GM13977 (cell line): ENCODE measurements around the gene ARHGAP10.

Source experiments
- DNase-seq: peaks from one replicate; pipeline ENCODE4 v3.0.0; 2012; ENCODE audit warnings: low spot score
- in situ Hi-C: fragments of 300-500 bp; cut with MboI; formaldehyde crosslinking; loops from one replicate; pipeline ENCODE4 v1.12.0; 2022; ENCODE audit warnings: low sequenced_read_pairs, low pct_unique_long_range_greater_than_20kb, mixed read lengths, inconsistent platforms; ENCODE audit not compliant: unreplicated experiment
- TF ChIP-seq, protein P1 (sequence below): IDR thresholded peaks from 2 replicates; pipeline ENCODE4 v1.5.1; 2012; ENCODE audit warnings: mild to moderate bottlenecking, control low read depth; ENCODE audit not compliant: insufficient read depth; ENCODE audit errors: extremely low read depth, missing control alignments

ARHGAP10 gene

DNA sequence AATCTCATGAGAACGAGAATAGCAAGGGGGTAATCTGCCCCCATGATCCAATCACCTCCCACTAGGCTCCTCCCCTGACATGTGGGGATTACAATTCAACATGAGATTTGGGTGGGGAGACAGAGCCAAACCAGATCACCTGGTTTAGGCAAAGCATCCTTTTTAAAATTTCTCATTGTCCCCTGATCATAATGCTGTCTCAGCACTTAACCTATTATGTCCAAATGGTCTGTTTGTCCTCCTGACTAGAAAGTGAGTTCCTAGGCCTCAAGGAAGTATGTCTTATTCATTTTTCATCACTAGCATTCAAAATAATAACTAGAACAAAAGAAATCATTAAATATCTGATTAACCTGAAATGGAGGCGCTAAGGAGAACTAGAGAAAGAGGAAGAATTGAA is 40.1 kb upstream of the ARHGAP10 start:
- DNase-seq = no peak
- in situ Hi-C loops = no loop called here
- TF ChIP-seq, protein P1, sequence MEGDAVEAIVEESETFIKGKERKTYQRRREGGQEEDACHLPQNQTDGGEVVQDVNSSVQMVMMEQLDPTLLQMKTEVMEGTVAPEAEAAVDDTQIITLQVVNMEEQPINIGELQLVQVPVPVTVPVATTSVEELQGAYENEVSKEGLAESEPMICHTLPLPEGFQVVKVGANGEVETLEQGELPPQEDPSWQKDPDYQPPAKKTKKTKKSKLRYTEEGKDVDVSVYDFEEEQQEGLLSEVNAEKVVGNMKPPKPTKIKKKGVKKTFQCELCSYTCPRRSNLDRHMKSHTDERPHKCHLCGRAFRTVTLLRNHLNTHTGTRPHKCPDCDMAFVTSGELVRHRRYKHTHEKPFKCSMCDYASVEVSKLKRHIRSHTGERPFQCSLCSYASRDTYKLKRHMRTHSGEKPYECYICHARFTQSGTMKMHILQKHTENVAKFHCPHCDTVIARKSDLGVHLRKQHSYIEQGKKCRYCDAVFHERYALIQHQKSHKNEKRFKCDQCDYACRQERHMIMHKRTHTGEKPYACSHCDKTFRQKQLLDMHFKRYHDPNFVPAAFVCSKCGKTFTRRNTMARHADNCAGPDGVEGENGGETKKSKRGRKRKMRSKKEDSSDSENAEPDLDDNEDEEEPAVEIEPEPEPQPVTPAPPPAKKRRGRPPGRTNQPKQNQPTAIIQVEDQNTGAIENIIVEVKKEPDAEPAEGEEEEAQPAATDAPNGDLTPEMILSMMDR = no peak

DNA sequence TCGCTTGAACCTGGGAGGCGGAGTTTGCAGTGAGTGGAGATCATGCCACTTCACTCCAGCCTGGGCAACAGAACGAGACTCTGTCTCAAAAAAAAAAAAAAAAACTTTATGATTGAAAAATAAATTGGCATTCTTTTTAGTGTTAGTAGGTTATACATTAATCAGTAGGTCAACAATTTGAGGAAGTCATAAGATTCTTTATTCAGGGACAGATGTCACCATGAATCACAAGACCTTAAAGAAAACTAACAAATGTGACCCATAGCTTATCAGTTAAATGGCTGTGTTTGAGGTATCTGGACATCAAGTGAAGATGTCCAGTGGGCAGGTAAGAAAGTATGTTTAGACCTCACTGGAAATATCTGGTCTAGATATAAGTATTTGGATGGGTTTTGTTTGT is 38.7 kb upstream of the ARHGAP10 start:
- DNase-seq = no peak
- in situ Hi-C loops = no loop called here
- TF ChIP-seq, protein P1 = no peak

DNA sequence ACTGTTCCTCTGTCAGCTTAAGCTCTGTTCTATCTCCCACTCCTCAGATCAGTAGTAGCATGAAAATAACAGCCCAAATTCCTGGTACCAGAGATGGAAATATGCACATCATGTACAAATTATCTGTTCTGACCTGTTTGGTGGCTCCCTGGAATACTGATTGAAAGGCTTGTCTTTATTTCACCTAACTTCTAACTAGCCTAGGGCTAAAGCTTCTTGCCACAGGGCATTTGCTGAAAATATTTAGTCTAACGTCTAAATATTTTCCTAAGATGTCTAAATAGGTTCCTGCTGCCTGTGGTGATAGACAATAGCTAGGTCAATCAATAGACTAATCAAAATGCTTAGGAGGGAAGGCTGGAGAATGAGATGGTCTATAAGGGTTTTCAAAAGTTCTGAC is 35.0 kb upstream of the ARHGAP10 start:
- DNase-seq = no peak
- TF ChIP-seq, protein P1 = no peak
- in situ Hi-C loops = no loop called here

DNA sequence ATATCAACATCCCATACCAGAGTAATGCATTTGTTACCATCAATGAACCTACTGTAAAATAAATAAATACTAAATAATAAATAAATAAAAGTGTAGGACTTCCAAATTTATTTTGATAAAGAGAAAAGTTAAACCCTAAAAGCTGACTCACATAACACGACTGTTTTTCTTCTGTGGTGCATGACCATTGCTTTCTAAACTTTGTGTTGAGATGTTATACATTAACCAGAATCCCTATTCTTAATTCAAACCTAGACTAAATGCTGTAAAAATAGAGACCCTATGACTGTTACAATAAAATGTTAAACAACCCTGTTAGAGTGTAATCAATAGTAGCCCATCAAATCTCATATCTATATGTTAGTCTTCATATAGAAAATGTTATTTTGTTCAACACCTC is 27.0 kb upstream of the ARHGAP10 start:
- in situ Hi-C loops = loop anchor here (5.0 kb wide), 1 partner anchor 162 kb away; no protein-coding TSS in a partner anchor
- no peak for DNase-seq
- TF ChIP-seq, protein P1 = no peak

DNA sequence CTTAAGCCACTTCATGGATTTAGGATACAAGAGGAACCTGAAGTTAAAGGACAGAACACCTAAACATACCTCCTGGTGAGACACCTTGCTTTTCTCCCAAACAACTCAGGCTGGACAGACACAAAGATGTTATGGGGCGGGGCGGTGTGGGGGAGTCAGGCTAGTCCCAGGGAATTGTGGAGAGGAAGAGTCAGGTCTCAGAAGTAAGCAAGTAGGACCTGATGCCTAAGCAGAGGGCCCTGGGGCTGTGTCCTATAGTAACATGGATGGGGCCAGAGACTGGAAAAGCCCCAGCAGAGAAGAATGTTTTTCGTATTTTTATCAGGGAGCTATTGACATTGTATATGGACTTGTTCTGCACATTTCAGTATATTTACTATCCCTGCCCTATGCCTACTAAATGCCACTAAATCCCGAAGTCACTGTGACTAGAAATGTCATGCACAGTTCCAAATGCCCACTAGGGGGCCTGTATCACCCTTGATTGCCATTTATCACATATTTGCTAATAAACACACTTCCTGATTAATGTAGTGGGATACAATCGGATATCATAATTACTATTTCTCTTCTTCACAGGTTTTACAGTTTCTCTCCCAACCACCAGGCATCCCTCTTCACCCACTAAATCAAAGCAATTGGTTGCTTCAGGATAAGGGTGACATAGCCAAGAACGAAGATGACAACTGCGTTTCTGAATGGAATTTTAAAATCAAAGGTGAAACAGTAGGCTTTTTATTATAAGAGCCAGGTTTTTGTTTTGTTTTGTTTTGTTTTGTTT is 23.8 kb upstream of the ARHGAP10 start:
- TF ChIP-seq, protein P1 = peak; percentile 80
- in situ Hi-C loops = loop anchor here (5.0 kb wide), 1 partner anchor 159 kb away; no protein-coding TSS in a partner anchor
- DNase-seq = peak; percentile 51

DNA sequence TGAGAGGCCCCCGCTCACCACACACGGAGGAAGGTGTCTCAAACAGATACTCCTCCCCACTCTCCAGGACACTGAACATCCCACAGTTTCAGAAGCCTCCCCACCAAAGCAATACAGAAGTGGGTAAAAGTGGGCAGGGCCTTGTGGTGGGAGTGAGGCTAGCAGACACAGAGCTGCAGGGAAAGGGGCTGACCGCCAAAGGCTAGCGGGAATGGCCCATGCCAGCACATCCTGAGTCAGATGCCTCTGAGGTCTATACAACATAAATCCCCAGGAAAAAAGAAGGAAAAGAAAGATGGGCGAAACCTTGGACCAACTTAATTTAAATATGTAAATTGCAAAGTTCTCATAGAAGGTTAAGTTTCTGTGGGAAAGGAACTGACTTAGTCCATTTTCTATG is 21.9 kb upstream of the ARHGAP10 start:
- in situ Hi-C loops = loop anchor here (5.0 kb wide), 1 partner anchor 157 kb away; no protein-coding TSS in a partner anchor
- no peak for DNase-seq
- TF ChIP-seq, protein P1 = no peak
